ENCODE results near the gene C5AR1.

- no peak for TF ChIP-seq RAD21 (IDR thresholded peaks at IDR 0.05)
- no peak for TF ChIP-seq CTCF (IDR thresholded peaks at IDR 0.05; ENCODE audit: low read depth, low read length, missing input control)
- no peak for TF ChIP-seq JUND (IDR thresholded peaks at IDR 0.05)
- no peak for TF ChIP-seq REST (IDR thresholded peaks at IDR 0.05)
- no peak for TF ChIP-seq MAX (IDR thresholded peaks at IDR 0.05)
These were observed 623 bp upstream of the C5AR1 start for GRCh38 chr19:47309038-47309437.

All from liver (tissue), 3 donors.